D721Med (cell line): Measurements from ENCODE around the gene BCAN.

ENCODE experiments used
- DNase-seq: peaks from one replicate; pipeline ENCODE4 v3.0.0; 2011; ENCODE audit warnings: low spot score; ENCODE audit not compliant: insufficient read length
- FAIRE-seq: peaks from 2 replicates; lab custom pipeline; 2011; peaks lifted over from hg19 to GRCh38; lab: Jason Lieb, UNC
- CTCF ChIP-seq: IDR thresholded peaks from 2 replicates; pipeline ENCODE4 v1.5.1; 2012; ENCODE audit warnings: mild to moderate bottlenecking, control low read depth; ENCODE audit not compliant: insufficient read depth; ENCODE audit errors: missing control alignments

The BCAN gene

GRCh38 chr1:156693848-156694689, 52.2 kb downstream of the BCAN start:
- no peak for TF ChIP-seq CTCF
- FAIRE-seq (no peak), DNase-seq (no peak)

- no peak for TF ChIP-seq CTCF
Observed at GRCh38 chr1:156694690-156694962, 52.7 kb downstream of the BCAN start.

GRCh38 chr1:156696755-156697154, 54.8 kb downstream of the BCAN start:
- FAIRE-seq (no peak), DNase-seq (no peak)
- TF ChIP-seq CTCF, result no peak

More at GRCh38 chr1:156694690-156694962, 52.7 kb downstream of the BCAN start:
- DNase-seq, result no peak
- FAIRE-seq, result no peak

- no peak for DNase-seq
- TF ChIP-seq CTCF, result no peak
- no peak for FAIRE-seq
Observed at GRCh38 chr1:156697481-156697880, 55.6 kb downstream of the BCAN start.

- no peak for FAIRE-seq
Observed at GRCh38 chr1:156698995-156699394, 57.1 kb downstream of the BCAN start.

GRCh38 chr1:156700736-156701531, 59.0 kb downstream of the BCAN start:
- FAIRE-seq (no peak), DNase-seq (no peak)
- TF ChIP-seq CTCF, result no peak

More at GRCh38 chr1:156698995-156699394, 57.1 kb downstream of the BCAN start:
- TF ChIP-seq CTCF, result no peak
- no peak for DNase-seq
